Body of pancreas (tissue), 4 donors: ENCODE measurements around the gene IFI27L1.

Source experiments
- POLR2A ChIP-seq, 3 donors: fragments of 450-650 bp; IDR thresholded peaks; one replicate each; pipeline ENCODE4 v1.6.1; 2016; ENCODE audit warnings: antibody characterized with exemption in 3 of 3, mild to moderate bottlenecking in 2 of 3
- TF ChIP-seq, protein P1 (sequence below), 7 experiments: fragments of 450-650 bp in 4 of 7; fragments of 200-600 bp in 3 of 7; sonication (generic) in 3 of 7; IDR thresholded peaks; one replicate each; pipeline ENCODE4 v1.5.1; 2016 to 2019; ENCODE audit warnings: antibody characterized with exemption in 7 of 7

DNA sequence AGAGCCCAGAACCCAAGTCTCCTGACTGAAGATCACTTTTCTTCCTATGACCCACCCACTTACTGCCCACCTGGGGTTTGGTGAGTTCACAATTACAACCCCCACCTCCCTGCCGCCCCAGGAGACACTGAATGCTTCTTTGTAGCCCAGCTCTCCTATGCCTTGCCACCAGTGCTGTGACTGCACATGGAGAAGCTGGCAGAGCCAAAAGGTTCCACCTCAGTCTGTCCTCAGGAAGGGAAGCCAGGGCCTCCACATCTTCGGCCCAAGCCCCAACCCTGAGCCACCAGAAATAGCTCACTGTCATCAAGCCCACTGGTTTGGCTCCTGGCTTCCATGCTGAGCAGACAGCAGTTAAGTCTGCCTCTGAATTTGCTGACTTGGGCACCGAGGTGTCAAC is 29.3 kb upstream of the IFI27L1 start:
- TF ChIP-seq POLR2A (IDR thresholded peaks at IDR 0.05): no peak
- TF ChIP-seq, protein P1, sequence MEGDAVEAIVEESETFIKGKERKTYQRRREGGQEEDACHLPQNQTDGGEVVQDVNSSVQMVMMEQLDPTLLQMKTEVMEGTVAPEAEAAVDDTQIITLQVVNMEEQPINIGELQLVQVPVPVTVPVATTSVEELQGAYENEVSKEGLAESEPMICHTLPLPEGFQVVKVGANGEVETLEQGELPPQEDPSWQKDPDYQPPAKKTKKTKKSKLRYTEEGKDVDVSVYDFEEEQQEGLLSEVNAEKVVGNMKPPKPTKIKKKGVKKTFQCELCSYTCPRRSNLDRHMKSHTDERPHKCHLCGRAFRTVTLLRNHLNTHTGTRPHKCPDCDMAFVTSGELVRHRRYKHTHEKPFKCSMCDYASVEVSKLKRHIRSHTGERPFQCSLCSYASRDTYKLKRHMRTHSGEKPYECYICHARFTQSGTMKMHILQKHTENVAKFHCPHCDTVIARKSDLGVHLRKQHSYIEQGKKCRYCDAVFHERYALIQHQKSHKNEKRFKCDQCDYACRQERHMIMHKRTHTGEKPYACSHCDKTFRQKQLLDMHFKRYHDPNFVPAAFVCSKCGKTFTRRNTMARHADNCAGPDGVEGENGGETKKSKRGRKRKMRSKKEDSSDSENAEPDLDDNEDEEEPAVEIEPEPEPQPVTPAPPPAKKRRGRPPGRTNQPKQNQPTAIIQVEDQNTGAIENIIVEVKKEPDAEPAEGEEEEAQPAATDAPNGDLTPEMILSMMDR (IDR thresholded peaks at IDR 0.05): no peak
